HEK293 (cell line): ENCODE results near the gene PRPS1L1.

Source experiments
- CTCF ChIA-PET: fragments of 350-600 bp; formaldehyde crosslinking; extraction: SDS; loops from one replicate; lab custom pipeline; 2021; ENCODE audit warnings: antibody characterized with exemption; lab: Yijun Ruan, JAX
- POLR2A ChIA-PET: fragments of 300-600 bp; formaldehyde crosslinking; extraction: SDS; loops from one replicate; lab custom pipeline; 2020; ENCODE audit warnings: antibody characterized with exemption, inconsistent platforms; lab: Yijun Ruan, JAX
- H3K27ac ChIP-seq: fragments of 200-500 bp; sonication (Bioruptor generic); 2 replicates; pipeline ENCODE4 v1.5.1; 2014; ENCODE audit warnings: low read depth, low read length, control low read depth, inconsistent platforms; ENCODE audit errors: extremely low read depth
- H3K36me3 ChIP-seq, 2 experiments: fragments of 200-500 bp in 1 of 2; sonication (Bioruptor generic) in 1 of 2; 1 replicate in 1 of 2; 2 replicates in 1 of 2; pipeline ENCODE4 v1.5.1; 2014 to 2017; ENCODE audit warnings: inconsistent platforms in 2 of 2, low read length in 2 of 2; ENCODE audit not compliant: control insufficient read depth in 2 of 2, insufficient read depth in 1 of 2
- H3K4me1 ChIP-seq: fragments of 200-500 bp; sonication (Bioruptor generic); 2 replicates; pipeline ENCODE4 v1.5.1; 2014; ENCODE audit warnings: mild to moderate bottlenecking, low read length, inconsistent platforms; ENCODE audit not compliant: control insufficient read depth, insufficient read depth
- H3K4me3 ChIP-seq: 2 replicates; pipeline ENCODE4 v1.5.1; 2011; ENCODE audit warnings: low read depth, mild to moderate bottlenecking, control low read depth, low read length, moderate library complexity
- H3K9me3 ChIP-seq: fragments of 200-500 bp; sonication (Bioruptor generic); 2 replicates; pipeline ENCODE4 v1.5.1; 2014; ENCODE audit warnings: low read depth, low read length, inconsistent platforms; ENCODE audit not compliant: control insufficient read depth, insufficient read depth
- BCL11B ChIP-seq: fragments of 450-650 bp; formaldehyde crosslinking; IDR thresholded peaks from 2 replicates; pipeline ENCODE4 v1.5.1; 2016; ENCODE audit warnings: low read depth, missing biosample characterization, missing genetic modification characterization
- GLI4 ChIP-seq: fragments of 450-650 bp; formaldehyde crosslinking; IDR thresholded peaks from 2 replicates; pipeline ENCODE4 v1.5.1; 2016; ENCODE audit warnings: missing biosample characterization, missing genetic modification characterization
- IKZF3 ChIP-seq: fragments of 450-650 bp; IDR thresholded peaks from 2 replicates; pipeline ENCODE4 v1.5.0; 2018; ENCODE audit warnings: missing biosample characterization, mild to moderate bottlenecking, missing genetic modification characterization, moderate library complexity
- KLF9 ChIP-seq: fragments of 450-650 bp; formaldehyde crosslinking; IDR thresholded peaks from 2 replicates; pipeline ENCODE4 v1.5.1; 2016; ENCODE audit warnings: missing biosample characterization, missing genetic modification characterization, low read depth
- MZF1 ChIP-seq: fragments of 450-650 bp; formaldehyde crosslinking; IDR thresholded peaks from 2 replicates; pipeline ENCODE4 v1.5.1; 2017; ENCODE audit warnings: missing biosample characterization, missing genetic modification characterization, borderline replicate concordance
- SP2 ChIP-seq: fragments of 450-650 bp; formaldehyde crosslinking; IDR thresholded peaks from 2 replicates; pipeline ENCODE4 v1.5.1; 2016; ENCODE audit warnings: missing biosample characterization, missing genetic modification characterization
- YY2 ChIP-seq: fragments of 450-650 bp; formaldehyde crosslinking; IDR thresholded peaks from 2 replicates; pipeline ENCODE4 v1.5.1; 2016; ENCODE audit warnings: missing biosample characterization, missing genetic modification characterization
- ZFP3 ChIP-seq: fragments of 450-650 bp; formaldehyde crosslinking; IDR thresholded peaks from 2 replicates; pipeline ENCODE4 v1.5.1; 2016; ENCODE audit warnings: low read depth, missing biosample characterization, missing genetic modification characterization
- ZFP37 ChIP-seq: fragments of 450-650 bp; formaldehyde crosslinking; IDR thresholded peaks from 2 replicates; pipeline ENCODE4 v1.5.1; 2016; ENCODE audit warnings: missing biosample characterization, missing genetic modification characterization
- ZNF140 ChIP-seq: fragments of 450-650 bp; formaldehyde crosslinking; IDR thresholded peaks from 2 replicates; pipeline ENCODE4 v1.5.1; 2016; ENCODE audit warnings: missing biosample characterization, missing genetic modification characterization
- ZNF157 ChIP-seq: fragments of 450-650 bp; formaldehyde crosslinking; IDR thresholded peaks from 2 replicates; pipeline ENCODE4 v1.5.1; 2016; ENCODE audit warnings: missing biosample characterization, missing genetic modification characterization
- ZNF214 ChIP-seq: fragments of 450-650 bp; formaldehyde crosslinking; IDR thresholded peaks from 2 replicates; pipeline ENCODE4 v1.5.1; 2017; ENCODE audit warnings: missing biosample characterization, mild to moderate bottlenecking, missing genetic modification characterization, borderline replicate concordance
- ZNF274 ChIP-seq, 2 experiments: fragments of 200-500 bp in 1 of 2; fragments of 450-650 bp in 1 of 2; sonication (Bioruptor generic) in 1 of 2; formaldehyde crosslinking in 1 of 2; IDR thresholded peaks; 2 replicates each; pipeline versions ENCODE4 v1.5.1 to v1.6.1; 2014 to 2016; ENCODE audit warnings: borderline replicate concordance in 1 of 2, inconsistent platforms in 1 of 2, low read length in 1 of 2, missing biosample characterization in 1 of 2, missing genetic modification characterization in 1 of 2
- ZNF426 ChIP-seq: fragments of 450-650 bp; formaldehyde crosslinking; IDR thresholded peaks from 2 replicates; pipeline ENCODE4 v1.5.1; 2017; ENCODE audit warnings: missing biosample characterization, missing genetic modification characterization, mild to moderate bottlenecking, inconsistent platforms, moderate library complexity
- ZNF48 ChIP-seq: fragments of 450-650 bp; formaldehyde crosslinking; IDR thresholded peaks from 2 replicates; pipeline ENCODE4 v1.5.1; 2016; ENCODE audit warnings: missing biosample characterization, missing genetic modification characterization
- ZNF501 ChIP-seq: fragments of 450-650 bp; formaldehyde crosslinking; IDR thresholded peaks from 2 replicates; pipeline ENCODE4 v1.5.1; 2016; ENCODE audit warnings: missing biosample characterization, missing genetic modification characterization
- ZNF544 ChIP-seq: fragments of 450-650 bp; formaldehyde crosslinking; IDR thresholded peaks from 2 replicates; pipeline ENCODE4 v1.5.0; 2017; ENCODE audit warnings: missing biosample characterization, missing genetic modification characterization
- ZNF623 ChIP-seq: fragments of 450-650 bp; formaldehyde crosslinking; IDR thresholded peaks from 2 replicates; pipeline ENCODE4 v1.5.1; 2016; ENCODE audit warnings: missing biosample characterization, missing genetic modification characterization
- ZNF670 ChIP-seq: fragments of 450-650 bp; formaldehyde crosslinking; IDR thresholded peaks from 2 replicates; pipeline ENCODE4 v1.5.1; 2016; ENCODE audit warnings: missing biosample characterization, missing genetic modification characterization, low read depth
- ZNF843 ChIP-seq: fragments of 450-650 bp; formaldehyde crosslinking; IDR thresholded peaks from 2 replicates; pipeline ENCODE4 v1.5.1; 2016; ENCODE audit warnings: missing biosample characterization, missing genetic modification characterization
- ZSCAN30 ChIP-seq: fragments of 450-650 bp; IDR thresholded peaks from 2 replicates; pipeline ENCODE4 v1.5.1; 2018; ENCODE audit warnings: missing biosample characterization, mild to moderate bottlenecking, missing genetic modification characterization, moderate library complexity
- TF ChIP-seq, protein P1 (sequence below): fragments of 450-650 bp; formaldehyde crosslinking; conservative IDR thresholded peaks from 2 replicates; pipeline ENCODE4 v1.5.1; 2016; ENCODE audit warnings: low read depth, missing biosample characterization, missing genetic modification characterization
- TF ChIP-seq, protein P2 (sequence below): fragments of 450-650 bp; formaldehyde crosslinking; IDR thresholded peaks from 2 replicates; pipeline ENCODE4 v1.5.1; 2017; ENCODE audit warnings: missing biosample characterization, missing genetic modification characterization
- TF ChIP-seq, protein P3 (sequence below): fragments of 450-650 bp; IDR thresholded peaks from 2 replicates; pipeline ENCODE4 v1.5.1; 2018; ENCODE audit warnings: missing biosample characterization, mild to moderate bottlenecking, missing genetic modification characterization

PRPS1L1 gene

DNA sequence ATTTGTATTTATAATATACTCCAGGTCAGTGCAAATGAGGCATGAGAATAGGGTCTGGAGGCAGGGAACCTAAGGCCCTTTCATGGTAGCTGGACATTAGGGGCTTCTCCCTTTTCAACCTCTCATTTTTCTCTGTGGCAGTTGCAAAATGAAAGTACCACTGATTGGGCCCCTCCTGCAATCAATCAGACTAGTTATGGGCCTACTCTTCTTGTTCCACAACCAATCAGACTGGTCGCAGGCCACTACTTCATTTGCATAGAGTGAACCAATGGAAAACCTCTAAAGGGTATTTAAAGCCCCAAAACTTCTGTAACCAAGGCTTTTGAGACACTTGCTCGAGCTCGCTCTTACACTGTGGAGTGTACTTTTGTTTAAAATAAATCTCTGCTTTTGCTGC is 10.0 kb upstream of the PRPS1L1 start:
- POLR2A ChIA-PET: no interaction called here
- TF ChIP-seq, protein P1, sequence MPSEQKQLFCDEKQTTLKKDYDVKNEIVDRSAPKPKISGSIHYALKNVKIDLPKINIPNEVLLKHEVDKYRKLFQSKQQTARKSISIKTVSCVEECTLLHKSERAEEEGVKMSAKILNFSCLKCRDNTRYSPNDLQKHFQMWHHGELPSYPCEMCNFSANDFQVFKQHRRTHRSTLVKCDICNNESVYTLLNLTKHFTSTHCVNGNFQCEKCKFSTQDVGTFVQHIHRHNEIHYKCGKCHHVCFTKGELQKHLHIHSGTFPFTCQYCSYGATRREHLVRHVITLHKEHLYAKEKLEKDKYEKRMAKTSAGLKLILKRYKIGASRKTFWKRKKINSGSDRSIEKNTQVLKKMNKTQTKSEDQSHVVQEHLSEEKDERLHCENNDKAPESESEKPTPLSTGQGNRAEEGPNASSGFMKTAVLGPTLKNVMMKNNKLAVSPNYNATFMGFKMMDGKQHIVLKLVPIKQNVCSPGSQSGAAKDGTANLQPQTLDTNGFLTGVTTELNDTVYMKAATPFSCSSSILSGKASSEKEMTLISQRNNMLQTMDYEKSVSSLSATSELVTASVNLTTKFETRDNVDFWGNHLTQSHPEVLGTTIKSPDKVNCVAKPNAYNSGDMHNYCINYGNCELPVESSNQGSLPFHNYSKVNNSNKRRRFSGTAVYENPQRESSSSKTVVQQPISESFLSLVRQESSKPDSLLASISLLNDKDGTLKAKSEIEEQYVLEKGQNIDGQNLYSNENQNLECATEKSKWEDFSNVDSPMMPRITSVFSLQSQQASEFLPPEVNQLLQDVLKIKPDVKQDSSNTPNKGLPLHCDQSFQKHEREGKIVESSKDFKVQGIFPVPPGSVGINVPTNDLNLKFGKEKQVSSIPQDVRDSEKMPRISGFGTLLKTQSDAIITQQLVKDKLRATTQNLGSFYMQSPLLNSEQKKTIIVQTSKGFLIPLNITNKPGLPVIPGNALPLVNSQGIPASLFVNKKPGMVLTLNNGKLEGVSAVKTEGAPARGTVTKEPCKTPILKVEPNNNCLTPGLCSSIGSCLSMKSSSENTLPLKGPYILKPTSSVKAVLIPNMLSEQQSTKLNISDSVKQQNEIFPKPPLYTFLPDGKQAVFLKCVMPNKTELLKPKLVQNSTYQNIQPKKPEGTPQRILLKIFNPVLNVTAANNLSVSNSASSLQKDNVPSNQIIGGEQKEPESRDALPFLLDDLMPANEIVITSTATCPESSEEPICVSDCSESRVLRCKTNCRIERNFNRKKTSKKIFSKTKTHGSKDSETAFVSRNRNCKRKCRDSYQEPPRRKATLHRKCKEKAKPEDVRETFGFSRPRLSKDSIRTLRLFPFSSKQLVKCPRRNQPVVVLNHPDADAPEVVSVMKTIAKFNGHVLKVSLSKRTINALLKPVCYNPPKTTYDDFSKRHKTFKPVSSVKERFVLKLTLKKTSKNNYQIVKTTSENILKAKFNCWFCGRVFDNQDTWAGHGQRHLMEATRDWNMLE (tag by site-specific recombination): no peak
- no peak for TF ChIP-seq ZNF426 (tag by site-specific recombination)
- TF ChIP-seq ZNF214 (tag by site-specific recombination): no peak
- no peaks in the 10 kb centered on the region for H3K9me3 ChIP-seq
- H3K4me3 ChIP-seq: no peak overlapping the region
- H3K4me1 ChIP-seq: no peaks in the 10 kb centered on the region
- no peaks in the 10 kb centered on the region for H3K36me3 ChIP-seq
- no peak overlapping the region for H3K27ac ChIP-seq
- CTCF ChIA-PET: interaction anchor here (1.6 kb wide), 1 partner anchor 268 kb away, joined by 5 read pairs; no protein-coding TSS in a partner anchor

DNA sequence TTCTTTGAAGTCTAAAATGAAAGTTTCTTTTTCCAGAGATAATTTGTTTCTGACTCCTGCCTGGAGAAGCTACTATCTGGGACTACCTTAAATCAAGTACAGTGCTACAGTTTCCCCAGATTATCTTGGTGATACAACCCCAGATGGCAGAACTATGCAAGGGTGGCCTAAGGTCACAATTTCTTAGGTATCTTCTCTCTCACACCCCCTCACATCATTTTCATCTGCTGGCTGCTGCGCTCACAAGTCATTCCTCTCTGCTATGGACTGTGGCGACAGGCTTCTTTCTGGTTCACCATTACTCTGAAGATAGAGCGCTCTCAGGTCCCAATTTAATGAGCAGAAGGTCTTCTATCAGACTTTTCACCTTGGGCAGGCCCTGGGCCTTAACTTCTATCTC is 9.1 kb upstream of the PRPS1L1 start:
- TF ChIP-seq KLF9 (tag by site-specific recombination) (no peak), ZNF501 (tag by site-specific recombination) (no peak), BCL11B (tag by site-specific recombination) (no peak)
- TF ChIP-seq, protein P2, sequence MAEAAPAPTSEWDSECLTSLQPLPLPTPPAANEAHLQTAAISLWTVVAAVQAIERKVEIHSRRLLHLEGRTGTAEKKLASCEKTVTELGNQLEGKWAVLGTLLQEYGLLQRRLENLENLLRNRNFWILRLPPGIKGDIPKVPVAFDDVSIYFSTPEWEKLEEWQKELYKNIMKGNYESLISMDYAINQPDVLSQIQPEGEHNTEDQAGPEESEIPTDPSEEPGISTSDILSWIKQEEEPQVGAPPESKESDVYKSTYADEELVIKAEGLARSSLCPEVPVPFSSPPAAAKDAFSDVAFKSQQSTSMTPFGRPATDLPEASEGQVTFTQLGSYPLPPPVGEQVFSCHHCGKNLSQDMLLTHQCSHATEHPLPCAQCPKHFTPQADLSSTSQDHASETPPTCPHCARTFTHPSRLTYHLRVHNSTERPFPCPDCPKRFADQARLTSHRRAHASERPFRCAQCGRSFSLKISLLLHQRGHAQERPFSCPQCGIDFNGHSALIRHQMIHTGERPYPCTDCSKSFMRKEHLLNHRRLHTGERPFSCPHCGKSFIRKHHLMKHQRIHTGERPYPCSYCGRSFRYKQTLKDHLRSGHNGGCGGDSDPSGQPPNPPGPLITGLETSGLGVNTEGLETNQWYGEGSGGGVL (tag by site-specific recombination): no peak
- ChIA-PET POLR2A (no interaction called here), CTCF (no interaction called here)
- H3K9me3 ChIP-seq: no peaks in the 10 kb centered on the region
- H3K4me3 ChIP-seq: no peak overlapping the region
- no peaks in the 10 kb centered on the region for H3K36me3 ChIP-seq
- no peaks in the 10 kb centered on the region for H3K4me1 ChIP-seq
- H3K27ac ChIP-seq: no peak overlapping the region

DNA sequence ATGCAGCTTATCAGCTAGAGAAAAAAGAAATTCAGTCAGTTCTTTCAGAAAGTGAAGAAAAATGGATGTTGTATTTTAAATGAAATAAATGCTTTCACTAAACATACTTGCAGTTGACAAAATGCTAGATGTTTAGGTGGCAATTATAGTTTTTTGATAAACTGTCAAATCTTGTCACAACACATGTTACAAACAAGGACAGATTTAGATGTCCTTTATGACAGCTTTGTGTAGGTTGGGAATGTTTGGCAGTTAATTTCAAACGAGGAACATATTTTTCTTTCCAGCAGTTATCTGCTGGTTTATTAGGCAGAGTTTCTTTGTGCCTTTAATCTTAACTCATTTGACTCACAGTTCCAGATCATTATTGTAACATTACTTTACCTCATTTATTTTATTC is 3.1 kb upstream of the PRPS1L1 start:
- H3K27ac ChIP-seq: no peak overlapping the region
- H3K9me3 ChIP-seq: no peaks in the 10 kb centered on the region
- no peak overlapping the region for H3K4me3 ChIP-seq
- TF ChIP-seq YY2 (tag by site-specific recombination) (no peak), ZNF670 (tag by site-specific recombination) (no peak), ZSCAN30 (tag by site-specific recombination) (no peak), KLF9 (tag by site-specific recombination) (no peak), ZNF623 (tag by site-specific recombination) (no peak), ZNF214 (tag by site-specific recombination) (no peak), GLI4 (tag by site-specific recombination) (no peak), ZNF544 (tag by site-specific recombination) (no peak), ZNF843 (no peak), ZNF157 (no peak), SP2 (tag by site-specific recombination) (no peak), ZNF140 (tag by site-specific recombination) (no peak), IKZF3 (tag by site-specific recombination) (no peak), ZNF48 (no peak), ZNF274 (IDR thresholded peaks at IDR 0.05; ENCODE audit: low read length) (no peak), ZNF274 (tag by site-specific recombination; IDR thresholded peaks at IDR 0.05; ENCODE audit: borderline replicate concordance) (no peak), ZFP3 (tag by site-specific recombination) (no peak), MZF1 (tag by site-specific recombination) (no peak), ZFP37 (tag by site-specific recombination) (no peak)
- TF ChIP-seq, protein P3, sequence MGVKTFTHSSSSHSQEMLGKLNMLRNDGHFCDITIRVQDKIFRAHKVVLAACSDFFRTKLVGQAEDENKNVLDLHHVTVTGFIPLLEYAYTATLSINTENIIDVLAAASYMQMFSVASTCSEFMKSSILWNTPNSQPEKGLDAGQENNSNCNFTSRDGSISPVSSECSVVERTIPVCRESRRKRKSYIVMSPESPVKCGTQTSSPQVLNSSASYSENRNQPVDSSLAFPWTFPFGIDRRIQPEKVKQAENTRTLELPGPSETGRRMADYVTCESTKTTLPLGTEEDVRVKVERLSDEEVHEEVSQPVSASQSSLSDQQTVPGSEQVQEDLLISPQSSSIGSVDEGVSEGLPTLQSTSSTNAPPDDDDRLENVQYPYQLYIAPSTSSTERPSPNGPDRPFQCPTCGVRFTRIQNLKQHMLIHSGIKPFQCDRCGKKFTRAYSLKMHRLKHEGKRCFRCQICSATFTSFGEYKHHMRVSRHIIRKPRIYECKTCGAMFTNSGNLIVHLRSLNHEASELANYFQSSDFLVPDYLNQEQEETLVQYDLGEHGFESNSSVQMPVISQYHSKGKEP (tag by site-specific recombination): no peak
- H3K36me3 ChIP-seq: no peaks in the 10 kb centered on the region
- POLR2A ChIA-PET: no interaction called here
- CTCF ChIA-PET: interaction anchor here (0.7 to 0.8 kb wide), 2 partner anchors 321 to 350 kb away, joined by 3 read pairs; no protein-coding TSS in a partner anchor
- no peaks in the 10 kb centered on the region for H3K4me1 ChIP-seq
